SKM-1 (cell line): ENCODE measurements around the gene ACTN4.

Experiments
- DNase-seq: peaks from one replicate; lab custom pipeline; 2025; ENCODE audit not compliant: unreplicated experiment; lab: John Stamatoyannopoulos, UW

ACTN4 gene

DNA sequence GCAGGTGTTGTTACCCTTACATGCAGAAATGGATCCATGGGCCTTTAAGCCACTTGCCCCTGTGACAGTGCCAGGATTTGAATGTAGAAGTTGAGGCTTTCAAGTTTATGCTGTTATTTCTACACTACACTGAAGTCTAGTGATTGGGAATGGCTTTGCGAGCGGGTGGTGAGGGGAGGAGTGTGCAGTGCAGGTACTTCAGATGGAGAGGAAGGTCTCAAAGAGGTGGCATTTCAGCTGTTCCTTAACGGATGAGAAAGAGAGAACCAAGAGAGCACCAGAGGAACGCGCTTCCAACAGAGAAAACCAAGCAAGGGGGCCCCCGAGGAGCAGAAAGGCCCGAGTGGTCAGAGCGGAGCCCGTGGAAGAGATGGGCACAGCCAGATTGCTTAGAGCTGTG, 13.3 kb downstream of the ACTN4 start:
- no peak for DNase-seq

DNA sequence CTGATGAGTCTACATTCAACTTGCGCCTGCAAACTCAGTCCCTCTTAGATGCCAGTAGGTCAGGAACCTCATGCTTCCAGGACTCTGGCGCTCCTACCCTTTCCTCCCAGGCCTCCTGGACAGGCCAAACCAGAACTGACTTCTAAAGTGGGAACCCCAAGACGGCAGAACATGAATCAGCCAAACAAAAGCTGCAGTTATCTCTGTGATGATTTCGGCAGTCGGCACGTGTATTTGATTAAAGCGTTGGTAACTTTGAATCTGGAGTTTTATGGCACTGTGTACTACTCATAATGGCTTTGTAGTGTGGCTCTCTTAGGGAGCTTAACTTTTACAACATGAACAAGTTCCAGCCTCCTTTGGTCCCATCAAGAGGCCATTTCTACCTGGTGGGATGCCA, 13.7 kb downstream of the ACTN4 start:
- no peak for DNase-seq

DNA sequence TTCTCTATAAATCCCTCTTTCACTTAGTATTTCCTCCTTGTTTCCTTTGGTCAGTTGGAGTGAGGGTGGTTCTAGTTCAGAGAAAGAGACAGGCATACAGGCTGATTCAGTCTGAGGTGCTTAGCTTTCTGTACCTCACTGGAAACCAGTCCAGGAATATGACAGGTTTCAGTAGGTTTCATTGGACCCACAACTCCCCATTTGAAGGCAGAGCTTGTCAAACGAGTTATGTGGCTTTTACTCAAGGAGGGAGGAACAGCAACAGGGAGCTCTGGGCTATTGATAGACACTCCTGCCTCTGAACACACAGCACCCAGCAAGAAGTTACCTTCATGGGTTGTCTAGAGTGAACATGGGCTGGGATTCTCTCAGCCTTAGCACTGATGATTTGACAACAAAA, 14.5 kb downstream of the ACTN4 start:
- no peak for DNase-seq

GRCh38 chr19:38662537-38663155, 15.2 kb downstream of the ACTN4 start:
- DNase-seq: no peak

GRCh38 chr19:38663156-38663651, 15.8 kb downstream of the ACTN4 start:
- no peak for DNase-seq

DNA sequence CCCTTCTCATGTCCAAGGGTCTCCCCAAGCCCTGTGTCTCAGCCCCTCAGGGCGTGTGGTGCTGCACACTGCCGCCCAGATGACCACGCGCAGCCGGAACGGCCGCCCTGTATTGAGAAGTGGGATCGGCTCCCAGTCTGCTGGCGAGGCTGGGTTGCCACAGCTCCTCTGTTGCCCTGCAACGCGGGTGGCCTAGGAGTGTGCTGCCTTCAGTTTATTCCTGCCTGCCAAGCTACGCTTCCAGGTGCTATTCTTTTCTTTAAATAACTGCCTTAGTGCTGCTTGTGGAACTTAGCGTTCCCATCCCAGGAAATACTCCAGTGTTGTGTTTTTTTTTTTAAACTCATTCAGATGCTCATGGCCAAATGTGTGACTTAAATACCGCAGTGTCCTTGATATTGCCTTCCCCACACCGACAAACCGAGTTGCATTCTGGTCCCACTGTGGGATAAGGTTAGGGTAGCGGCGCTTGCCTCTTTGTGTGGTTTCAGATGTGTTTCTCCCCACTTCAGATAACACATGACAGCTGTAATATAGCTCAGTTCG, 16.6 kb downstream of the ACTN4 start:
- no peak for DNase-seq

DNA sequence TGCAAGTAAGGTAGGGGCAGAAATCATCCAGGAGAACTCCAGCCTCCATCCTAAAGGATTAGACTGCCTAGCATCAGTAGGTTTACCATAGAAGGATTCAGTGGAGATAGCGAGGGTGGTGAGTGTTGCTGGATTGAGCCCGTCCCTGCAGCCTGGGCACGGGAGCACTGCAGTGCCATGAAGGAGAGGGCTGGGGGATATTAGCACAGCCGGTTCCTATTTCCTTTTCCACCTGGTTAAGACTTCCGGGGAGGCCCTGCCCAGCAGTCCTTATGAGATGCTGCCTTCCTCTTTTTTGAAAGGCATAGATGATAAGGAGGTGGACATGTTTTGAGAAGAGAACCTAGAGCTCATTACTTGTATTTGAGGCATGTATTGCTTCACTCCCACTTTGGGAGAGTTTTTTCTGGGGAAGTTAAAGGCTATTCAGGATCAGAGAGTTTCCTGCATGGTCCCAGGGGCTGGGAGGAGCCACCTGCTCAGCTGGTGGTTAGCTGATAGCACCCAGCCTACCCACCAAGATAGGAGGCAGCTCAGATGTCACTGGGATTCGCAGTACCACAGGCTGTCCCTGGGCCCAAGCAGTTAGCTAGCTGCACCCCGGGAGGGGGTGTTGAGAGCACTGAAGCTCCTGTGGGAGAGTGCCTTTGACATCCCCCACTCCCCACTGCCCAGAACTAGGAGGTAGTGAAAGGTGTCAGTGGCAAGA, 17.2 kb downstream of the ACTN4 start:
- peak; percentile 75 for DNase-seq

DNA sequence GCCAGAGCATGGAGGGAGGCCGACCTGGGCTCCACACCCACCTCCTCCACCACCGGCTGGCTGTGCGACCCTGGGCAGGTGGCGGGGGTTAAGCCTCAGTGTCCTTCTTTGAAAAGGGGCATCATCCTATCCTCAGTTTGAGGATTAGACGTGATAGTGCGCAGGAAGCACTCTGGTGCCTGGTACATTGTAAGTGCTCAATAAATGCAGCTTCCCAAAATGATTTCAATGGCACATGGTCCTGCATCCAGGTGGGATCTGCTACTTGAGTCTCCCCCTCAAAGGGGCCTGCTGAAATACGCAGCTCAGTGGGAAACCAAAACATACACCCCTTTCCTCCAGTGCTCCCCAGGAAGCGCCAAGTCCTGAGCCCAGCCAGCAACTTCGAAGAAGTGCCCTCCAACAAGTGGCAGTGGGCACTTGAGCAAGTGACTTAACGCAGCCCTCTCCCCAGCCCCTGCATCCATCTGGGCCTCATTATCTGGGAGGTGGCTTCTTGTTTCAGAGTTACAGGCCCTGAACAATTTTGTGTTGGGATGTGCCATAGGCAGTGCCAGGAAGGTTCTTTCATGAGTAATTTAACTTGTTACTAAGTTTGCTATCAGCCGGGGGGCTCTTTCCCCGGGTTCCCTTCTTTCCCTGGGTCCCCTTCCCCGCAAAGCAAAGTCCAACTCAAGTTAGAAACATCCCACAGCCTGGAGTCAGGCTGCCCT, 17.9 kb downstream of the ACTN4 start:
- DNase-seq: no peak

DNA sequence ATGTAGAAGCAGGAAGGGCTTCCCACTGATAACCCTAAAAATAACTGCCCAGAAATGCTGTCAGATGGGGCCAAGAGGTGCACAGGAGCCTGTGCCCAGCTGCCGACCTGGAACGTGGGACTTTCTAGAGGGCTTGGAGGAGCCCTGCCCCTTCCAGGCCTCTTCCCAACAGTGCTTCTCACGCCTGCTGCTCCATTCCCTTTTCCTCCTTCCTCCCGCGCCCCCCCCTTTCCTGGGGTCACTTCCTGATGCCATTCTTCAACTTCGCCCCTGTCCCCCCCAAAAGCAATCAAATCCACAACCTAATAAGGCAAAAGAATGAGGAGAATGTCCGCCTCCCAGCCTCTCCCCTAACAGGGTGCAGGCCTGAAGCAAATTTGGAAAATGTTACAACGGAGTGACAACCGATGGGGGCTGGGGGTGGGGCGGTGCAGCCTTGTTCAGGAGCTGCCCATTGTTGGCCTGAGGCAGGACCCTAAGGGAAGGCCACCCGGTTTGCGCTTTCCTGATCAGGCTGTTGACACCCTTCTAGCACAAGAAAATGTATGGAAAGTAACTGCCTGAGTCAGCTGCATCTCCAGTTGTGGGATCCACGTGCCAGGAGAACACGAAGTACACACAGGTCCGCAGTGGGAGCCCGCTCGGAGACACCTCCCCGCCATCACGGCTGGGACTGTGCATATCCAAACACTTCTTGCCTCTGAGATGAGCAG, 18.7 kb downstream of the ACTN4 start:
- no peak for DNase-seq

DNA sequence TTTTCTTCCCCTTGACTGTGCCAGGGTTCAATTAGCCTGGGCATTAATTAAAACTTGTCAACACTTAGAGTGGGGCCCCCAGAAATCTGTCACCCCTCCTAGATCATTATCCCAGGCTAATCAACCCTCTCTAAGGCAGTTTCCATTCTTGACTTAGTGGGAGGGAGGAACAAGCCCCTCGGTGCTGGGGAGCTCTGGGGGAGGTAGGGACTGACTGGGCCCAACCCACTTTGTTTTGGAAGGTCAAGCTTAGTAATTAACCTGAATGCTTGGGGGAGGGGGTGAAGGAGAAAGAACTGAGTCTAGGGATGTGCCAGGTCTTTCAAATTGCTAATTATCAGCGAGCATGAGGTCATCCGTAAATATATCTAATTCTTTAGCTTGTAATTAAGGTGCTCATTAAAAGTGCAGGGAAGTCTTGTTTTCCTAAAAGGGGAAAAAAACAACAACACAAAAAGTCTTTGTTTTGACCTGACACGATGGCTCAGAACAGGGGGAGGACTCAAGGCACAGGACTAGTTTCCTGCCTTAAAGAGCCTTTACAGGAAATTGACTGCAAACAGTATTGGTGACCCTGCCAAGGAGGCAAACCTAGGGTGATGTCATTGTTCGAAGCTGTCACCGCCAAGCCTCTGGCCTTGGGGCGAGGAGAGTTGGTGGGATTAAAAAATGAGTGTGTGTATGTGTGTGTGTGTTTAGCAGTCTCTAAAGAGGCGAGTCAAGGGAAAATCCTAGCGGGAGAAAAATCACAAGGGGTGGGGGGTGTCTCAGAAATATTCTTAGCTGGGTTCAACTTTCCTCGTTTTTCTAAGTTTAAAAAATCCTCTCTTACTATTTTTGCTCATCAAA, 19.4 kb downstream of the ACTN4 start:
- DNase-seq: no peak

- no peak for DNase-seq
These were observed 20.3 kb downstream of the ACTN4 start for GRCh38 chr19:38667661-38668171.

GRCh38 chr19:38669552-38669951, 22.1 kb downstream of the ACTN4 start:
- DNase-seq: no peak

DNA sequence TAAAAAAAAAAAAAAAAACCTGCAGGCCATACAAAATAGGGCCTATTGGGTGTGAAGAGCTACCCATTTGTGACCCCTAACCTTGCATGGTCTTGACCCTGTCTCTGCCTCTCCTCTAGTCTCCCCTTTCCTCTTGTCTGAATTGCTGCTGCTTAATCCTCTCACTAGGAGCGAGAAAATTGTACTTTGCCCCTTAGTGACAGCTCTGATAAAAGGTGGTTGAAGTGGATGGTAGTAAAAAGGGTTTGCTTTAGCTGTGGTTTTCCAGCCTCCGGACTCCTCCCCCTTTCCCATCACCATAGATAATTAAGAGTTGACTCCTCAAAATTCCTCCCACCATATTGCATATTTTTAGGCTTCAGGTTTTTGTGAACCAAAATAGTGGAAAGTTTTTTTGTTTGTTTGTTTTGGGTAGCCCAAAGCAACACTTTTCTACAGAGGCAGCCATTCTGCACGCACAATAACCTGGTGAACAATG, 23.5 kb downstream of the ACTN4 start:
- DNase-seq: no peak

DNA sequence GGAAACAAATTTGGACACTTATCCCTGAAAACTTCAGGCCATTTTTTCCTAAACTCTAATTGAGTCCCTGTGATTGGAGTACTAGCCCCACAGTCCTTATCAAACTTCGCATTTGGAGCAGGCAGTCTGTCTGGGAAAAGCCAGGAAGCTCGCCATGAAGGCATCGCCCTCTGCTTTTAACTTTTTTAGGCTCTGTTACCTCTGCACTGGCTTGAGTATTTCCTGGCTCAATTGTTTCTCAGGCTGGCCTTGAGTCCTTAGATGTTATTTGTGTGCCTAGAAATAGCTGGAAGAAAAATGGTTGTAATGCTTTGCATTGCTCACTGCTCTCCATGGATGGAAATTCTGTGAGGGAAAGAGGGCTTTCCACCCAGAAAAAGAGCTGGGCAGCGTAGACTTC, 24.2 kb downstream of the ACTN4 start:
- DNase-seq: no peak

- DNase-seq: no peak
These were observed 25.6 kb downstream of the ACTN4 start for GRCh38 chr19:38673030-38673429.

GRCh38 chr19:38674388-38675171, 27.1 kb downstream of the ACTN4 start:
- DNase-seq: no peak

DNA sequence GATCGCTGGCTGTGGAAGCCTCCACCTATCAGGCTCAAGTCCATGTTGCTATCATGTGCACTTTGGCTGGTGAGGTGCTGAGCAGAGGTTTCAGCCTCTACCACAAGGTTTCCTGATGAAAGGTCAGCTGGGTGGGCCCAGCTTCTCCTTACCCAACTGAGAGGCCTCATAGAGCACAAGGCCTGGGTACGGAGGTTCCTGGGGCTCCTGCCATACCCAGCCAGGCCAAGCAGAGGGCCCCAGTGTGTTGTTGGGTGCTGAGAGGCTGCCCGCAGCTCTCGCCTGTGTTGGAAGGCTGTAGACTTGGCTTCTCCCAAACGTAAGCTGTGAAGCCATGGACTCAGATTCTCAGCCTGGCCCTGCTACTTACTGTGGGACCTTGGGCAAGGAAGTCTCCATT, 28.2 kb downstream of the ACTN4 start:
- no peak for DNase-seq

DNA sequence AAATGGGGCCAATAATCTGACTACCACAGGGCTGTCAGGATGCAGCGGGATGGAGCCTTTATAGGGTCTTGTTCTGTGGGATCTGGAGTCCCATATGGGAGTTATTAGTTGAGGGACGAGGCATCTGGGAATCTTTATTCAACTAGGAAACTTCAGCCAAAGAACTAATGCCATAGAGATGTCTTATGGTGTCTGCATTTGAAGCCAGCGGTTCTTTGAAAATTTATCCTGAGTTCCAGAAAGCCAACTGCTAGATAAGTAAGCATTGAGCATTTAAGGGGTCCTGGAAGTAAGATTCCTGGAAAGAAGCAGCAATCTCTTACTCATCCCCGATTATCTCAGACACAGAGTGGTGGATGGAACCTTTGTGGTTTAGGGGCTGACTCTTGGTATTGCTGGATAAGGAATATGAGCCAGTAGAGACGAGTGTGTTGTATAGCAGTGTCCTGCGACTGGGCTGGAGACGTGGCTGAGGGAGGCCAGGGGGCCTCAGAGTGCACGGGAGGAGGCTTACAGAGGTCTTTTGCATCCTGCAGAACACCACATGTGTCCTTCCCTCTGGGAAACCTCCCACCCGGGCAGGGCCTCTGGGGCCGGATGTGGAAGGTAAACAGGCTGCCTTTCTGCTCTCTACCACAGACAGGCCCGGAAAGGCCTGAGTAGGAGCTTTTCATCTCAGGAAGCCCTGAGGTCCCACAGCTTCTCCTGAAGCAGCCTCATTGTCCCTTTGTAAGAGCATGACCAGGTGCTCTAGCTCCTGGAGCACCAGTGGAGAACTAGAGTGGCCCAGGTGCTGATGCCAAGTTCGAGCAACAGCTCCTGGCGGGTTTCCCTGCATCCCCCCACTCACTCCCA, 28.8 kb downstream of the ACTN4 start:
- no peak for DNase-seq
